ACC112 (cell line): ENCODE data around the gene LRRC40.

ENCODE experiments used
- H2AFZ ChIP-seq: fragments of 200-600 bp; sonication (generic); one replicate; pipeline ENCODE4 v1.6.0; 2017; ENCODE audit warnings: antibody characterized with exemption, low read length; ENCODE audit not compliant: unreplicated experiment
- H3K27ac ChIP-seq: fragments of 200-600 bp; sonication (generic); 2 replicates; pipeline ENCODE4 v1.5.1; 2014; ENCODE audit warnings: low read depth, mild to moderate bottlenecking, antibody characterized with exemption, low read length, moderate library complexity
- H3K27me3 ChIP-seq: fragments of 200-600 bp; sonication (generic); 2 replicates; pipeline ENCODE4 v1.6.1; 2014; ENCODE audit warnings: mild to moderate bottlenecking, antibody characterized with exemption, low read length, moderate library complexity, mixed read lengths; ENCODE audit not compliant: insufficient read depth
- H3K36me3 ChIP-seq: fragments of 200-600 bp; sonication (generic); 2 replicates; pipeline ENCODE4 v1.6.1; 2016; ENCODE audit warnings: mild to moderate bottlenecking, antibody characterized with exemption, low read length, moderate library complexity, mixed read lengths; ENCODE audit not compliant: insufficient read depth
- H3K4me1 ChIP-seq: fragments of 200-600 bp; sonication (generic); one replicate; pipeline ENCODE4 v1.6.1; 2016; ENCODE audit warnings: low read length, mixed read lengths; ENCODE audit not compliant: insufficient read depth, unreplicated experiment, control insufficient read depth
- H3K4me3 ChIP-seq: fragments of 200-600 bp; sonication (generic); 2 replicates; pipeline ENCODE4 v1.5.1; 2014; ENCODE audit warnings: mild to moderate bottlenecking, low read depth, low read length
- H3K79me2 ChIP-seq: fragments of 200-600 bp; sonication (generic); one replicate; pipeline ENCODE4 v1.6.0; 2016; ENCODE audit warnings: low read length; ENCODE audit not compliant: control insufficient read depth, unreplicated experiment, insufficient read depth

The LRRC40 gene

DNA sequence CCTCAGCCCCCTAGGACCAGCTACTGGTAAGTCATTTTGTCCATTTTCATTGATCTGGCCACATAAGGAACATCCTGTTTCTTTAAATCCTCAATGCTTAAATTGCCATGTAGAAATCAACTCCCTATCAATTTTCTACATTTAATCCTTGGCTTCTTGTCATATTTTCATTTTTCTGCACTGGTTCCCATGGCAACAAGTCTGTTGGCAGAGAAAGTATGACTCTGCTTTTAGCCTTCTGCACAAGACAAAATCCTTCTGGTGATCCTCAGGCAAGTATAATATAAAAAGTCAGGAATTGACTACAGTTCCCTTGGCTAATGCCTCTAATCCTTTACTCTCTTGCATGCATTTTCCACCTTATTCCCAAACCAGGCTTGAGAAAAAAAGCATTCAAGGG, 65.0 kb downstream of the LRRC40 start:
- Histone ChIP-seq H3K4me1 (peaks cover 25% of the 10 kb centered on the region), H3K27me3 (no peaks in the 10 kb centered on the region), H2AFZ (no peak overlapping the region), H3K4me3 (no peak overlapping the region), H3K27ac (peak overlapping the region; percentile 16; the same call in 1 of the 2 replicates), H3K79me2 (no peaks in the 10 kb centered on the region), H3K36me3 (no peaks in the 10 kb centered on the region; the same call in 1 of the 2 replicates)

DNA sequence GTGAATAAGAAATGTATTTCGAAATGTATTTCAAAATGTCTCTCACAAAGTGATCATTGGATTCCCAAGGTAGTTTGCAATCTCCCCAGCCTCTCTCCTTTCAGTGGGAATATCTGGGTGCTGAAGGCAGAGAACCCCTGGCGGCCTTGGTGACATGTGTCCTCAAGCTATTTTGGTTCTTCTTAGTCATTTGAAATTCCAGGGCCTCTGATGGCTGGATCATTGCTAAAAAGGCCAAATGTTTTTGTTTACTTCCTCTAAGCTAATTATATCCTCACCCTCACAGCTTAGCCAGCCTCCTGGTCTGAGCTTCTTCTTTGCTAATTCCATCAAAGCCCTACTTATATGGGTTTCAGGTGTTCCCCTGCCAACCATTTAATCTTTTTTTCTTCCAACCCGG, 71.2 kb downstream of the LRRC40 start:
- Histone ChIP-seq H3K79me2 (no peaks in the 10 kb centered on the region), H2AFZ (peak overlapping the region; percentile 90), H3K27me3 (no peaks in the 10 kb centered on the region), H3K27ac (no peak overlapping the region), H3K4me1 (peaks cover 8% of the 10 kb centered on the region), H3K36me3 (no peaks in the 10 kb centered on the region), H3K4me3 (no peak overlapping the region)

DNA sequence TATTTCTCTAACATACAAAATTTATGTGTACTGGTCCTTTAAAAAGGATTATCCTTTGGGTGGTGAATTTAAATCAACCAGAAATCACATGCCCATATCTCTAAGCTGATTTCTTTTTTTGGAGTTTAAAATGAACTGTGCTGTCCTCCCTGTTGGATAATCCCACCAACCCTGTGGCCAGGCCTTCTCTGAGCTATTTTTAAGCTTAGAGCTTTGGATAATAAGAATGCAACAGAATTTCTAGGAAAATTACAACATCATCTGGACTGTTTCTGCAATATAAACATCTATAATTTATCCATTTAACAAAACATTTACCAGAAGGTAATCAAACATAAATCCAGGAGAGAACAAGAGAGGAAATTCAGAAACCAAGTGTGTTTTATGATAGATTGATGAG, 88.3 kb downstream of the LRRC40 start:
- Histone ChIP-seq H3K4me3 (no peak overlapping the region), H2AFZ (no peak overlapping the region), H3K27me3 (no peaks in the 10 kb centered on the region), H3K27ac (no peak overlapping the region), H3K36me3 (no peaks in the 10 kb centered on the region), H3K4me1 (no peaks in the 10 kb centered on the region), H3K79me2 (no peaks in the 10 kb centered on the region)

GRCh38 chr1:70115315-70115714, 90.1 kb downstream of the LRRC40 start:
- H3K36me3 ChIP-seq, result no peaks in the 10 kb centered on the region
- no peaks in the 10 kb centered on the region for H3K27me3 ChIP-seq
- no peak overlapping the region for H3K27ac ChIP-seq
- no peak overlapping the region for H3K4me3 ChIP-seq
- no peak overlapping the region for H2AFZ ChIP-seq
- no peaks in the 10 kb centered on the region for H3K79me2 ChIP-seq
- no peaks in the 10 kb centered on the region for H3K4me1 ChIP-seq

GRCh38 chr1:70112838-70113237, 92.5 kb downstream of the LRRC40 start:
- no peak overlapping the region for H2AFZ ChIP-seq
- H3K36me3 ChIP-seq, result no peaks in the 10 kb centered on the region
- no peak overlapping the region for H3K27ac ChIP-seq

DNA sequence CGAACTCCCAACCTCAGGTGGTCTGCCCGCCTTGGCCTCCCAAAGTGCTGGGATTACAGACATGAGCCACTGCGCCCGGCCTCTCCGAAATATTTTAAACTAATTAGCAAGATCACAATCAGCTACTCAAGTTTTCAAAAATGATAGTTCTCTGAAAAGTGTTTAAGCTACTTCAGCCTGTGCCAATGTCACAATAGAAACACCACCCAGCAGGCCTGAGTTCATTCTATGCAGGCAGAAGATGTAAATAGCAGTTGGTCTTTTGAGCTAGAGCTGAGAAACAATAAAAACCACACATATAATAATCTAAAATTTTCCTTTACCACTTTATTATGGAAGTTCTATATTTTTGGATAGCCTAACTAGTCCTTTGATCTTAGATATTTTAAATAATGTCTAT, 96.1 kb downstream of the LRRC40 start:
- no peaks in the 10 kb centered on the region for H3K4me1 ChIP-seq
- H3K27me3 ChIP-seq, result no peaks in the 10 kb centered on the region
- no peaks in the 10 kb centered on the region for H3K36me3 ChIP-seq
- no peaks in the 10 kb centered on the region for H3K79me2 ChIP-seq
- H3K4me3 ChIP-seq, result no peak overlapping the region
- no peak overlapping the region for H3K27ac ChIP-seq
- H2AFZ ChIP-seq, result no peak overlapping the region

More at GRCh38 chr1:70112838-70113237, 92.5 kb downstream of the LRRC40 start:
- Histone ChIP-seq H3K79me2 (no peaks in the 10 kb centered on the region), H3K4me3 (no peak overlapping the region), H3K27me3 (no peaks in the 10 kb centered on the region), H3K4me1 (no peaks in the 10 kb centered on the region)

GRCh38 chr1:70103770-70104169, 101.6 kb downstream of the LRRC40 start:
- Histone ChIP-seq H3K36me3 (no peaks in the 10 kb centered on the region), H3K27me3 (no peaks in the 10 kb centered on the region), H3K4me3 (no peak overlapping the region), H3K27ac (no peak overlapping the region), H3K4me1 (no peaks in the 10 kb centered on the region), H2AFZ (no peak overlapping the region), H3K79me2 (no peaks in the 10 kb centered on the region)

GRCh38 chr1:70101774-70102173, 103.6 kb downstream of the LRRC40 start:
- Histone ChIP-seq H3K27ac (no peak overlapping the region), H2AFZ (no peak overlapping the region), H3K4me3 (no peak overlapping the region), H3K27me3 (no peaks in the 10 kb centered on the region), H3K79me2 (no peaks in the 10 kb centered on the region), H3K4me1 (no peaks in the 10 kb centered on the region), H3K36me3 (no peaks in the 10 kb centered on the region)

DNA sequence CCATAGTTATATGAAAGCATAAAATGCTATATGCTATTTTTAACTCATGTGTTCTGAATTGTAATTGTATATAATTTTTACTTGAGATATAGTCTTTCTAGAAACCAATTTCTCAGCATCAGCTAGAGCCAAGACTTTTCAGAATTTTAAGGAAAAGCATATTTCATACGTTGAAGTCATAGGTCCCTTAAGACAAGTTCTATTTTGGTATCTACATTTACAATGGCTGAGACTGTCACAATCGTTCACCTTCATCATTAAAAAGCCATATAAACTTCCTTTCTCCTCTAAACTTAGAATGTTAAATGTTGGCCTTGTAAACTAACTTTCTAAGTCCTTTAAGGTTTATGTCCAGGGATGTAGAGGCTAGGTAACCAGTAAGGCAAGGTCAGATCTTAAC, 104.1 kb downstream of the LRRC40 start:
- Histone ChIP-seq H3K79me2 (no peaks in the 10 kb centered on the region), H3K27me3 (no peaks in the 10 kb centered on the region), H3K27ac (no peak overlapping the region), H3K4me1 (no peaks in the 10 kb centered on the region), H3K36me3 (no peaks in the 10 kb centered on the region), H2AFZ (no peak overlapping the region), H3K4me3 (no peak overlapping the region)
